HG03442 (cell line): Measurements from ENCODE around the gene TBC1D1.
"Not testable (repeated sequence)": the region's sequence is repeated elsewhere in the genome, so short reads cannot be mapped to it uniquely, and the experiment has no call there.

Experiments
- ATAC-seq: cut with Tn5 transposase; IDR thresholded peaks from one replicate; pipeline ENCODE4 v1.9.1; 2021; ENCODE audit warnings: mild to moderate bottlenecking, moderate library complexity; ENCODE audit not compliant: unreplicated experiment

The TBC1D1 gene

DNA sequence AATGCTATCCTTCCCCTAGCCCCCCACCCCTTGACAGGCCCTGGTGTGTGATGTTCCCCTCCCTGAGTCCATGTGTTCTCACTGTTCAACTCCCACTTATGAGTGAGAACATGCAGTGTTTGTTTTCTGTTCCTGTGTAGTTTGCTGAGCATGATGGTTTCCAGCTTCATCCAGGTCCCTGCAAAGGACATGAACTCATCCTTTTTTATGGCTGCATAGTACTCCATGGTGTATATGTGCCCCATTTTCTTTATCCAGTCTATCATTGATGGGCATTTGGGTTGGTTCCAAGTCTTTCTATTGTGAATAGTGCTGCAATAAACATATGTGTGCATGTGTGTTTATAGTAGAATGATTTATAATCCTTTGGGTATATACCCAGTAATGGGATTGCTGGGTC lies 32.2 kb downstream of the TBC1D1 start:
- ATAC-seq, result not testable (repeated sequence)

GRCh38 chr4:37924946-37925345 lies 34.1 kb downstream of the TBC1D1 start:
- ATAC-seq, result no peak

DNA sequence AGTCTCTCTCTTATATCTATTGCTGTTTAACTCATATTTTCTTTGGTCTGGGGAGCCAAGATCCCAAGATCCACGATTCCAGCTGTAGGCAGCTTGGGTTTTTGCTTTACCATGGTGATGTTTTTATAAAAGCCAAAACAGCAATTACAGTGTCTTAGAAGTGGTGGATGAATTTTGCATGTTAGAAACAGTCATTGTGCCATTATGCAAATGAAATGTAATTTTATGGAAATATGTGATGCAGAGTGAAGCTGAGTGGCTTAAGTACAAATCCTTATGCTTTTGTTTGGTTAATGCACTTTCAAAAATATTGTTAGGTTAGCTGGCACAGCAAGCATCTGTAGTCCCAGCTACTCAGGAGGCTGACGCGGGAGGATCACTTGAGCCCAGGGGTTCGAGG lies 36.5 kb downstream of the TBC1D1 start:
- no peak for ATAC-seq

DNA sequence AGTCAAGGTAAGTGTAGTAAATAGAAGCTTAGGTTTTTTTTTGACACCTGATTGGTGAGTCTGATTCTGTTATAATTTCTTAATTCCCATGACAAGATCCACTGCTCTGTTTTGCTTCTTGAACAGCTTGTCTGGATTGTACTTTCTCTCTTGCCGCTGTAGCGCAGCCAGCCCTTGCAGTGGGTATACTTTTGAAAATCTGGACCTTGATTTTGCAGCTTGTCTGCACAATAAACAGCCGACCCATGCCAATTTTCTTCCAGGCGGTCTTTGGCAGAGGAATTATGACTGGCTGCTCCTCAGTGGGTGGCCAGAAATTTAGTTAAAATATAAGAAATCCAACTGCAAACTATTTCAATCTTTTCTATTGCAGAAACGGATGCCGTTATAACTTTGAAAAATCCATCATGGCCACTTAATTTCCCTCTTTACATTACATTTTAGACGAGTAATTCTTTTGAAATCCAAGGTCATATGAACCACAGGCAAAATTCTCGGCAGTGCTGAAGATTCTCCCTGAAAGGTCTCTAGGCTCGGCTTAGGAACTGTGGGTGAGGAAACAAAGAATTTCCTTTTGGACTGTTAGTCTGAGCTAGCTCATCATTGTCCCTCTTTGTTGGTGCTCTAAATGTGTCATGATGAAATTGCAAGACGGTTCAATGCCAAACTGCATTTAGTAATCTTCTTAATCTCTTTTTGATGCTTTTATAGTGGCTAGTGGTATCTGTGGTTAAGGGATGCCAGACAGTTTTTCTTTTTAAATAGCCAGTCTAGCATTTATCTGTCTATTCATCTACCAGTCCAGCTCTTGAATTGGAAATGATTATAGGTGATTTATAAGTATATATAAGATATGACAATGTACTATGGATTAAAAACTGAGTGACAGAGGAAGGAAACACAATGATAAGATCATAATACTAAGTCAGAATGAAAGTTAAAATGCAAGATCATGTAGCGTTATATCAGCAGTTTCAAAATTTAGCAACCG lies 37.8 kb downstream of the TBC1D1 start:
- ATAC-seq, result no peak

DNA sequence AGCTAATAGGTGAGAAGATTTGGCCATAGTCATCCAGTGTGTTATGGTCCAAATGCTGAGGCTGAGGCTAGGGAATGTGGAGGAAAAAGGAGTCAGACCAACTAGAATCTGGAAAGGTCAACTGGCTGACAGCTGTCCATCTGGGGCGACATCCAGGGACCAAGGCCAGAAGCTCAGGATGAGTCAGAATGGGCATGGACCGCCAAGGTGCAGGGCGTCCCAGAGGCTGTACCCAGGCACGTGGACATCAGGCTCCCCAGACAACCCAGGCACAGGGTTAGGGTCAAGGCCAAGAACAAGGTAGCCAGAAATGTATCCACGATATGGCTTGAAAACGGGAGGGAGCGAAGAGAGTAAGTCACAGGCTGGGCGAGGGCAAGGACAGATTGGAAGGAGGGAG lies 43.2 kb downstream of the TBC1D1 start:
- no peak for ATAC-seq

GRCh38 chr4:37934609-37935008 lies 43.7 kb downstream of the TBC1D1 start:
- no peak for ATAC-seq

DNA sequence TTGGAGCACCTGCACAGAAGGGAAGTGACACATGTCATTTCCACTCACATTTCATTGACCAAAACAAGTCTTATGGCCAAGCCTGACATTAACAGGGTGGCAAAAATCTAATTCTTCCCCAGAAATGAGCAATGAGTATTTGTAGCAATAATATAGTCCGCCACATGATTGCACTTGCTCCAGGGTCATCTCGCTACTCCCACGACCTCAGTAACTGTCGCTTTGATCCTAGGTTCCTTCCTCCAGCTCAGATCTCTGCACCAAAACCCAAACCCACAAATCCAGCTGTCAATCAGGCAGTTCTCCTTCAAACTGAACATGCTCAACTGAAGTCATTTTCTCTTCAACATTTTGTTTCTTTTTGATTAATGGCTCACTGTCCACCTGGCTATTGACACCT lies 44.1 kb downstream of the TBC1D1 start:
- no peak for ATAC-seq

DNA sequence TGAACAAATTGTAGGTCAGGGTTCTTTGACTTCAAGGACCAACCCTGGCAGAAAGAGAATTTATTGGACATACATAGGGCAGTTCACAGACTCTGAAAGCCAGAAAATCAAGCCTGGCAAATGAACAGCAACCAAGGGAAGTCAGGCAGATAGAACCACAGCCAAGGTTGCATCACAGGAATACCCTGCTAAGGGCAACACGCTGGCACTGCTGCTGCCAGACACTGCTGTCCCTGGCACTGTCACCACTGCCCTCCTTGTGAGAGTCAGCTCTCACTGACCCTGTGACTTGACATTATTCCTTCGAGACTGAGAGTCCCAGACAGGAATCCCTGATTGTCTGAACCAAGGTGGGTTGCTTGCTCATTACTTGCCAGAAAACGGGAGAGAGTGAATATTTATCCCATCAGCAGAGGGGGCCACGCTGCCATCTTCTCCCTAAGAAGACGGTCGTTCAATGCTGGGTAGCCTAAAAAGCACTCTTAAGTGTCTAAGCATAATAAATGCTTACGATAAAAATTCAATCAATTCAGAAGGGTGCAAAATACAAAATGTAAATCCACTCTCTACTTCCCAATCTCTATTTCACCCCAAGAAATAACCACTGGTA lies 46.1 kb downstream of the TBC1D1 start:
- ATAC-seq, result no peak

GRCh38 chr4:37938208-37938607 lies 47.3 kb downstream of the TBC1D1 start:
- ATAC-seq, result no peak

- no peak for ATAC-seq
These were observed 55.8 kb downstream of the TBC1D1 start for GRCh38 chr4:37946503-37947179.

DNA sequence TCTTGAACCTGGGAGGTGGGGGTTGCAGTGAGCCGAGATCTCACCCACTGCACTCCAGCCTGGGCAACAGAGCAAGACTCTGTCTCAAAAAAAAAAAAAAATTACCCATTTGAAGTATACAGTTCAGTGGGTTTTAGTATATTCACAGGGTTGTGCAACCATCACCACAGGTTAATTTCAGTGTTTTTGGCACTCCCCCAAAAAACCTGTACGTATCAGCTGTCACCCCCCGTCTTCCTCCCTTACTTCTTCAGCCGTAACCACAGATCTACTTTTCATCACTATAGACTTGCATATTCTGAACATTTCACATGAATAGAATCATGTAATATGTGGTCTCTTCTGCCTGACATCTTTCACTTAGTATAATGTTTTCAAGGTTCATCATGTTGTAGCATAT lies 57.7 kb downstream of the TBC1D1 start:
- ATAC-seq, result no peak

GRCh38 chr4:37949636-37950426 lies 58.9 kb downstream of the TBC1D1 start:
- ATAC-seq, result no peak

GRCh38 chr4:37951461-37952352 lies 60.8 kb downstream of the TBC1D1 start:
- no peak for ATAC-seq

DNA sequence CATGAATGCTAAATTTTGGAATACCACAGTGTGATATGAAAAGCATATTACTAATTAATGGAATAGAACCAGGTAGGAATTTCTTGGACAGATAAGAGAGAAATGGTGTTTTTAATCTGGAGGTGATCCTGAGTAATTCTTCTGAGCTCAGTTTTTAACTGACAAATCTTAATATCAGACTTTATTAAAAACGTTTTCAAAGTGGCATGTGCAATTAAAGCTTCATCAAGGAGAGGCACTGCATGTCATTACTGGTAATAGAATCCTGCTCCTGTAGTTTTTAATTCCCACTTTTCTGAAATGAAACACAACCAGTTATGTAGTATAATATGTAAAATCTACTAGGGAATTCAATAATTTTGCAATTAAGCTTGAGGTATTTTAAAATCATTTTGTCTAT lies 62.3 kb downstream of the TBC1D1 start:
- no peak for ATAC-seq

DNA sequence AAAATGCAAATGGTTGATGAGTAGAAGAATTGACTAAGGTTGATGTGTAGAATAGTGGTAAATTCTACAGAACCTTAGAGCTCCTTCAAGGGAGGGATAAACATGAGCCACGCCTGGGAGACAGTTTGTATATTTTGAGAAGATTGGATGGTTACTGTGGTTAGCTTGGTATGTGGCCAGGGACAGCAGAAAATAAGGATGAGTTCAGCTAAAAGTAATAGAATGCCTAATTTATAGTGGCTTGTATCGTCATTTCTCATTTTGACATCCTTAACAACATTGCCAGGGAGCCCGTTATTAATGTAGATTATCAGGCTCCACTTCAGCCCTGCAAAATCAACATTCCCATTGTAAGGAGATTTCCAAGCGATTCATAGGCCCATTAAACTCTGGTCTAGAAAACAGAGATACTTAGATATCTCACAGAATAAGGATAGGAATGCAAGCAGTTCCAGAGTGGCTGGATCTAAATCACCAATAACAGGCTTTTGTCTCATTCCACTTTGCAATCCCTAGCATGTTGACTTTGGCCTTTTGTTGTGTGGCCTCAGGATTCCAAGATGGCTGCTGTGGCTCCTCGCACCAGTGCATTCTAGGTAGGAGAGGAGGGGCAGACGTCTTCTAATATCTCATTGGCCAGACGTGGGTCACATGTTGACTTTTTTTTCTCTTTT lies 62.9 kb downstream of the TBC1D1 start:
- ATAC-seq, result no peak

- no peak for ATAC-seq
These were observed 66.1 kb downstream of the TBC1D1 start for GRCh38 chr4:37956941-37957340.

DNA sequence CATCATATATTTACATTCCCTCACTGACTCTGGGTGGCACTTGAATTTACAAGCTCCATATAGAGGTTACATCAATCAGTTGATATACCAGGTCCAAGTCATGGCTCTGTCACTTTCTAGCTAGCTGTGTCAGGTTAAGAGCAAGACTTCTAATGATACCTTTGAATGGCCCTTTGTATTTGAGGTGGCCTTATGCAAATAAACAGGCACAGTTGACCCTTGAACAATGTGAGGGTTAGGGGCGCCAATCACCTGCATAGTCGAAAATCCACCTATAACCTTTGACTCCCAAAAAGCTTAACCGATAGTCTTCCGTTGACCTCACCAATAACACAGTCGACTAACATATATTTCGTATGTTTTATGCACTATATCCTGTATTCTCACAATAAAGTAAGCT lies 68.0 kb downstream of the TBC1D1 start:
- ATAC-seq, result no peak

DNA sequence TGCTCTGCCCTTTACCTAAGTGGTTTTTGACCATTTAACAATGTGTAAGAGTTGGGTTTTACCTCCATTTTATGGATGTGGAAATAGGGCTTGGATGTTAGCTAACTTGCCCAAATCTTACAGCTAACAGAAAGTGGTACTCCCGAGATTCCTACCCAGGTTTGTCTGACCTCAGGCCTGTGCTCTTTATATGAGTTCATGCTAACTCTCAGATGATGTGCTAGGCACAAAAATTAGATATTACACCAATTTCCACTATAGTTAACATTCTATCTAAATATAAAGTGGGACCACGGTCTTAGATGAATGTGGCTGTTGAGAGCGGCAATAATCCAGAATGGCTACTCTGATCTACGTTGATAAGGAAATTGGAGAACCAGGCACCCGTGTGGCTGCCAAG lies 69.2 kb downstream of the TBC1D1 start, which contains the start of gene PTTG2:
Gene PTTG2, plus strand, starts transcription at position 301 of the 400 bp plus-strand sequence. Its CDS starts 37 bp downstream, at position 338.
- no peak for ATAC-seq
